PC-9 (cell line): Measurements from ENCODE around the gene CYP24A1.

Source experiments
- EZH2 ChIP-seq: fragments of 200-600 bp; sonication (generic); IDR thresholded peaks from 2 replicates; pipeline ENCODE4 v1.8.0; 2017; ENCODE audit warnings: antibody characterized with exemption, low read depth
- TF ChIP-seq, protein P1 (sequence below): fragments of 200-600 bp; sonication (generic); conservative IDR thresholded peaks from 2 replicates; pipeline ENCODE4 v1.6.1; 2017; ENCODE audit warnings: mixed run types, antibody characterized with exemption, mild to moderate bottlenecking, moderate library complexity

DNA sequence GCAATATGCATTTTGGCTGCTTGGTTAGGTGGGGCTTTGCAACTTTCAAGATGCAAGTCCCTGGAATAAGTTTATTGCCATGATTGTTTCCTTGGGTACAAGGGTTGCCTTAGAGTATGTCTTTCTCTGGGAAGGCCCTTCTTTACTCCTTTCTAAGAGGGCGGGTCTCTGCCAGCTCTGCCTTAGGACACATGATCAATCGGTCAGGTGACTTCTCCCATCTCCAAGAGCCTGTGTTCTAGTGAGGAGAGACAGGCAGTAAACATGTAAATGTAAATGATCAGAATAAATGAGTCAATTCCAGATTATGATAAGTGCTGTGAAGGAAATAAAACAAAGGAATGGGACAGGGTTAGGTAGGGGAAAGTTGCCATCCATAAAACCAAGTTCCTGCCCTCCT lies 60.2 kb downstream of the CYP24A1 start:
- TF ChIP-seq, protein P1, sequence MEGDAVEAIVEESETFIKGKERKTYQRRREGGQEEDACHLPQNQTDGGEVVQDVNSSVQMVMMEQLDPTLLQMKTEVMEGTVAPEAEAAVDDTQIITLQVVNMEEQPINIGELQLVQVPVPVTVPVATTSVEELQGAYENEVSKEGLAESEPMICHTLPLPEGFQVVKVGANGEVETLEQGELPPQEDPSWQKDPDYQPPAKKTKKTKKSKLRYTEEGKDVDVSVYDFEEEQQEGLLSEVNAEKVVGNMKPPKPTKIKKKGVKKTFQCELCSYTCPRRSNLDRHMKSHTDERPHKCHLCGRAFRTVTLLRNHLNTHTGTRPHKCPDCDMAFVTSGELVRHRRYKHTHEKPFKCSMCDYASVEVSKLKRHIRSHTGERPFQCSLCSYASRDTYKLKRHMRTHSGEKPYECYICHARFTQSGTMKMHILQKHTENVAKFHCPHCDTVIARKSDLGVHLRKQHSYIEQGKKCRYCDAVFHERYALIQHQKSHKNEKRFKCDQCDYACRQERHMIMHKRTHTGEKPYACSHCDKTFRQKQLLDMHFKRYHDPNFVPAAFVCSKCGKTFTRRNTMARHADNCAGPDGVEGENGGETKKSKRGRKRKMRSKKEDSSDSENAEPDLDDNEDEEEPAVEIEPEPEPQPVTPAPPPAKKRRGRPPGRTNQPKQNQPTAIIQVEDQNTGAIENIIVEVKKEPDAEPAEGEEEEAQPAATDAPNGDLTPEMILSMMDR = no peak
- TF ChIP-seq EZH2 = no peak
